ENCODE results near the gene BNC2.

DNA sequence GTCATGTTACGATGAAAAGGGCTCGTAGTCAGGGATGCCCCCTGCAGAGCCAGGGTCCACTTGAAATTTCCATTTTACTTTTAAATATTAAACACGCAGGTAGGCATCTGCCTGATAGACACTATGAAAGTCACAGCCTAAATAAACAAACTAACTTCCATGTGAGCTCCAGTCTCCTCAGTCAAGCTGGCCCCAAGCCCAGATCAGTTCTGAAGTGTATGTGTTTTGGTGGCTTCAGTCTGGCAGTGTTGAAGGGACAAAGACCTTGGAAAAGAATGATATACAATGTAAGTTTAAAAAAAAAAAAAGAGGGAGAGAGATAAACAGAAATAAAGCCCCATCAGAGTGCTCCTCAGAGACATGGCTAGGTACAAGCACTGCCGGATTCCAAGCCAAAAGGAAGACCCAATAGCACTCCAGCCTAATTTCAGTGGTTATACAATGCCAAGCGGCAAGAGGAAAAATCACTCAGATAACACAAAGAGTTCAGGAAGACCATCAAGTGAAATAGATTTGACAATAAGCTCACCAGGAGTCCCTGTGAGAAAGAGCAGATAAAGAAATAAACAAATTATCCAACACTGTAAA, 181.0 kb downstream of the BNC2 start:
- TF ChIP-seq POLR2A (IDR thresholded peaks at IDR 0.05; ENCODE audit: low read length) = no peak
- TF ChIP-seq GATA1 (IDR thresholded peaks at IDR 0.05; ENCODE audit: low read depth, low read length) = no peak
